H1 (cell line): ENCODE data around the gene MAPK9. TPM values are rescaled to one million over a fixed set of nuclear protein-coding genes. Genes with fewer than 3 reads are reported as not detected.

Source experiments
- CTCF ChIA-PET: fragments of 300-600 bp; sonication (Branson Sonifier 250); formaldehyde crosslinking; loops from one replicate; lab custom pipeline; 2021; ENCODE audit not compliant: partially characterized antibody; lab: Charles Lee
- POLR2A ChIA-PET: fragments of 300-600 bp; sonication (Branson Sonifier 250); formaldehyde crosslinking; loops from one replicate; lab custom pipeline; 2021; ENCODE audit warnings: inconsistent platforms; ENCODE audit not compliant: partially characterized antibody; lab: Charles Lee
- DNase-seq, 2 experiments: peaks; one replicate each; pipeline versions ENCODE4 v3.0.0 to v3.0.0-alpha.2; 2010 to 2022; ENCODE audit warnings: low spot score in 2 of 2, low read depth in 1 of 2, mixed read lengths in 1 of 2
- FAIRE-seq: peaks from 2 replicates; lab custom pipeline; 2011; peaks lifted over from hg19 to GRCh38; lab: Jason Lieb, UNC
- H2AFZ ChIP-seq: 2 replicates; pipeline ENCODE4 v1.8.1; 2012; ENCODE audit warnings: low read length, inconsistent platforms
- H2AK5ac ChIP-seq: 2 replicates; pipeline ENCODE4 v1.6.1; 2013; ENCODE audit warnings: low read depth, low read length
- H2BK120ac ChIP-seq: replicated peaks from 2 replicates; pipeline ENCODE3; 2013; ENCODE audit warnings: low read depth, low read length, inconsistent platforms
- H2BK12ac ChIP-seq: 2 replicates; pipeline ENCODE4 v1.6.1; 2013; ENCODE audit warnings: low read depth, low read length
- H2BK15ac ChIP-seq: 2 replicates; pipeline ENCODE4 v1.6.1; 2013; ENCODE audit warnings: low read length
- H2BK20ac ChIP-seq: 2 replicates; pipeline ENCODE4 v1.6.1; 2013; ENCODE audit warnings: low read length
- H2BK5ac ChIP-seq: 2 replicates; pipeline ENCODE4 v1.6.1; 2013; ENCODE audit warnings: low read depth, low read length
- H3K14ac ChIP-seq: 2 replicates; pipeline ENCODE4 v1.6.1; 2013; ENCODE audit warnings: inconsistent platforms; ENCODE audit not compliant: insufficient read length
- H3K18ac ChIP-seq: 2 replicates; pipeline ENCODE4 v1.6.1; 2013; ENCODE audit warnings: low read length; ENCODE audit errors: extremely low read depth
- H3K23ac ChIP-seq: 2 replicates; pipeline ENCODE4 v1.6.1; 2013; ENCODE audit warnings: inconsistent platforms; ENCODE audit not compliant: insufficient read length
- H3K23me2 ChIP-seq: 2 replicates; pipeline ENCODE4 v1.6.1; 2013; ENCODE audit warnings: low read depth, low read length
- H3K27ac ChIP-seq: 2 replicates; pipeline ENCODE4 v1.6.1; 2011; ENCODE audit warnings: low read depth, low read length, inconsistent platforms
- H3K27me3 ChIP-seq, 4 experiments: replicated peaks in 1 of 4; 1 replicate in 1 of 4; 2 replicates in 3 of 4; pipeline versions ENCODE4 v1.6.1 to v1.8.1; 2011 to 2013; ENCODE audit warnings: low read length in 3 of 4, mild to moderate bottlenecking in 3 of 4, inconsistent platforms in 2 of 4, mixed read lengths in 2 of 4, moderate library complexity in 1 of 4; ENCODE audit not compliant: control insufficient read depth in 3 of 4, insufficient read depth in 3 of 4; ENCODE audit errors: extremely low read depth in 1 of 4
- H3K36me3 ChIP-seq, 4 experiments: 2 replicates each; pipeline versions ENCODE4 v1.6.1 to v1.8.1; 2011 to 2013; ENCODE audit warnings: mild to moderate bottlenecking in 4 of 4, low read length in 3 of 4, moderate library complexity in 2 of 4, control low read depth in 1 of 4, inconsistent platforms in 1 of 4; ENCODE audit not compliant: insufficient read depth in 4 of 4, control insufficient read depth in 2 of 4
- H3K4ac ChIP-seq: replicated peaks from 2 replicates; pipeline ENCODE3; 2013; ENCODE audit warnings: low read length, low read depth, mixed read lengths, inconsistent platforms; ENCODE audit not compliant: insufficient read length
- H3K4me1 ChIP-seq, 4 experiments: replicated peaks in 1 of 4; 1 replicate in 1 of 4; 2 replicates in 3 of 4; pipeline versions ENCODE4 v1.6.1 to v1.8.1; 2011 to 2013; ENCODE audit warnings: low read length in 3 of 4, inconsistent platforms in 2 of 4, mixed read lengths in 1 of 4; ENCODE audit not compliant: insufficient read depth in 4 of 4, control insufficient read depth in 3 of 4
- H3K4me2 ChIP-seq, 2 experiments: 2 replicates each; pipeline versions ENCODE4 v1.6.1 to v1.8.1; 2011 to 2013; ENCODE audit warnings: low read depth in 2 of 2, low read length in 2 of 2, control low read depth in 1 of 2, inconsistent platforms in 1 of 2, mild to moderate bottlenecking in 1 of 2; ENCODE audit not compliant: insufficient read depth in 1 of 2
- H3K4me3 ChIP-seq, 4 experiments: fragments of 200-600, 300-600 bp in 1 of 4; sonication (generic), shearing (Covaris generic), sonication (Bioruptor Twin) in 1 of 4; 2 replicates each; pipeline versions ENCODE4 v1.5.1 to v1.8.1; 2011 to 2016; ENCODE audit warnings: low read length in 4 of 4, low read depth in 3 of 4, control low read depth in 2 of 4, inconsistent platforms in 2 of 4, mild to moderate bottlenecking in 2 of 4, mixed read lengths in 1 of 4, moderate library complexity in 1 of 4; ENCODE audit not compliant: insufficient read depth in 2 of 4; ENCODE audit errors: extremely low read depth in 1 of 4
- H3K56ac ChIP-seq: replicated peaks from 2 replicates; pipeline ENCODE3; 2013; ENCODE audit warnings: low read depth, mild to moderate bottlenecking, mixed read lengths, low read length, inconsistent platforms; ENCODE audit not compliant: insufficient read length
- H3K79me1 ChIP-seq: 2 replicates; pipeline ENCODE4 v1.6.1; 2013; ENCODE audit warnings: low read depth, low read length, control low read depth
- H3K79me2 ChIP-seq, 2 experiments: 2 replicates each; pipeline versions ENCODE4 v1.6.1 to v1.8.1; 2012 to 2013; ENCODE audit warnings: low read length in 2 of 2, mild to moderate bottlenecking in 2 of 2, inconsistent platforms in 1 of 2; ENCODE audit not compliant: insufficient read depth in 2 of 2, control insufficient read depth in 1 of 2
- H3K9ac ChIP-seq, 4 experiments: replicated peaks in 1 of 4; 1 replicate in 1 of 4; 2 replicates in 3 of 4; pipeline versions ENCODE4 v1.6.1 to v1.8.1; 2011 to 2013; ENCODE audit warnings: low read depth in 3 of 4, low read length in 3 of 4, control low read depth in 2 of 4, mild to moderate bottlenecking in 2 of 4, moderate library complexity in 2 of 4, inconsistent platforms in 1 of 4; ENCODE audit errors: extremely low read depth in 1 of 4
- H3K9me3 ChIP-seq, 2 experiments: 2 replicates each; pipeline versions ENCODE4 v1.6.1 to v1.8.1; 2012 to 2013; ENCODE audit warnings: mild to moderate bottlenecking in 2 of 2, moderate library complexity in 2 of 2, control low read depth in 1 of 2, inconsistent platforms in 1 of 2, low read depth in 1 of 2, low read length in 1 of 2, mixed read lengths in 1 of 2; ENCODE audit not compliant: insufficient read depth in 2 of 2
- H4K20me1 ChIP-seq, 2 experiments: replicated peaks in 1 of 2; 2 replicates each; pipeline versions ENCODE3 to v1.8.1; 2011 to 2013; ENCODE audit warnings: inconsistent platforms in 2 of 2, low read length in 2 of 2, mild to moderate bottlenecking in 1 of 2; ENCODE audit not compliant: insufficient read depth in 2 of 2, control insufficient read depth in 1 of 2
- H4K5ac ChIP-seq: 2 replicates; pipeline ENCODE4 v1.6.1; 2013; ENCODE audit warnings: low read length, low read depth, mixed read lengths, inconsistent platforms; ENCODE audit not compliant: insufficient read length
- H4K8ac ChIP-seq: 2 replicates; pipeline ENCODE4 v1.8.0; 2013; ENCODE audit warnings: mild to moderate bottlenecking, moderate library complexity, low read length, inconsistent platforms; ENCODE audit not compliant: insufficient read depth; ENCODE audit errors: extremely low read depth
- H4K91ac ChIP-seq: replicated peaks from 2 replicates; pipeline ENCODE3; 2013; ENCODE audit warnings: low read length, mixed read lengths, inconsistent platforms; ENCODE audit not compliant: insufficient read length
- CEBPB ChIP-seq: IDR thresholded peaks from 2 replicates; pipeline ENCODE4 v1.6.1; 2012; ENCODE audit warnings: low read depth, low read length
- CTBP2 ChIP-seq: IDR thresholded peaks from 2 replicates; pipeline ENCODE4 v1.7.0; 2011; ENCODE audit warnings: borderline replicate concordance, mild to moderate bottlenecking, moderate library complexity, mixed read lengths, low read length; ENCODE audit not compliant: insufficient read depth, insufficient read length
- EP300 ChIP-seq, 2 experiments: IDR thresholded peaks; 1 replicate in 1 of 2; 2 replicates in 1 of 2; pipeline ENCODE4 v1.6.1; 2011 to 2012; ENCODE audit warnings: low read depth in 2 of 2, low read length in 2 of 2, mild to moderate bottlenecking in 2 of 2, borderline replicate concordance in 1 of 2, inconsistent platforms in 1 of 2, moderate library complexity in 1 of 2
- NANOG ChIP-seq: IDR thresholded peaks from 2 replicates; pipeline ENCODE4 v1.6.1; 2011; ENCODE audit warnings: low read length, low read depth, mild to moderate bottlenecking, inconsistent platforms; ENCODE audit not compliant: insufficient read depth, poor library complexity, severe bottlenecking
- PHF8 ChIP-seq: fragments of 200-600 bp; sonication (generic); conservative IDR thresholded peaks from 2 replicates; pipeline ENCODE4 v1.7.1; 2012; ENCODE audit warnings: low read depth, mild to moderate bottlenecking, inconsistent platforms, low read length, moderate library complexity
- POLR2AphosphoS5 ChIP-seq: IDR thresholded peaks from 2 replicates; pipeline ENCODE4 v1.6.1; 2011; ENCODE audit warnings: low read depth, low read length
- TEAD4 ChIP-seq: IDR thresholded peaks from 2 replicates; pipeline ENCODE4 v1.6.1; 2012; ENCODE audit warnings: low read depth, low read length, inconsistent platforms, mixed read lengths
- ZNF274 ChIP-seq: IDR thresholded peaks from 2 replicates; pipeline ENCODE4 v1.7.0; 2012; ENCODE audit warnings: low read length, borderline replicate concordance; ENCODE audit errors: extremely low read depth
- WGBS, 2 experiments: shearing (Covaris generic) in 1 of 2; methylation state at CpG; one replicate each; pipeline versions ENCODE4 v1.1.6 to v1.1.7; 2013 to 2015; ENCODE audit warnings: low lambda C conversion rate in 2 of 2, mixed read lengths in 2 of 2, inconsistent platforms in 1 of 2, low coverage in 1 of 2, missing lambda C conversion rate in 1 of 2; ENCODE audit not compliant: insufficient replicate concordance in 2 of 2, insufficient coverage in 1 of 2, insufficient read length in 1 of 2; ENCODE audit errors: extremely low coverage in 1 of 2, missing lambda C conversion rate in 1 of 2; 5-methylcytosine and 5-hydroxymethylcytosine counted together
- polyA plus RNA-seq, 7 experiments: library from polyadenylated mRNA; depleted of rRNA in 3 of 7; stranded (reverse) in 5 of 7; unstranded in 2 of 7; fragments of >200 nt in 5 of 7; fragments of 200-250 nt in 2 of 7; gene quantifications; 1 replicate in 5 of 7; 2 replicates in 1 of 7; 4 replicates in 1 of 7; pipeline versions ENCODE4 v1.2.1 to v1.2.3, GENCODE V29; 2011 to 2013; ENCODE audit warnings: missing spikeins in 2 of 7, mixed read lengths in 2 of 7
- total RNA-seq: library from RNA; stranded (reverse); fragmentation: NEBNext Ultra II Directional; extraction: Animal tissue kit (Norgen Biotek cat#: 25700); gene quantifications from 2 replicates; pipeline ENCODE4 v1.2.1, GENCODE V29; 2021
- TF ChIP-seq, protein P1 (sequence below): IDR thresholded peaks from 2 replicates; pipeline ENCODE4 v1.6.1; 2012; ENCODE audit warnings: inconsistent platforms
- TF ChIP-seq, protein P2 (sequence below): IDR thresholded peaks from 2 replicates; pipeline ENCODE4 v1.6.1; 2012; ENCODE audit warnings: low read length, inconsistent platforms

Gene MAPK9
- total and polyA plus RNA-seq, 2 of the 8 experiments (the other 6 are each of a cell fraction or from before 2014, with no cell fraction given): 22.3 to 43.7 TPM

DNA sequence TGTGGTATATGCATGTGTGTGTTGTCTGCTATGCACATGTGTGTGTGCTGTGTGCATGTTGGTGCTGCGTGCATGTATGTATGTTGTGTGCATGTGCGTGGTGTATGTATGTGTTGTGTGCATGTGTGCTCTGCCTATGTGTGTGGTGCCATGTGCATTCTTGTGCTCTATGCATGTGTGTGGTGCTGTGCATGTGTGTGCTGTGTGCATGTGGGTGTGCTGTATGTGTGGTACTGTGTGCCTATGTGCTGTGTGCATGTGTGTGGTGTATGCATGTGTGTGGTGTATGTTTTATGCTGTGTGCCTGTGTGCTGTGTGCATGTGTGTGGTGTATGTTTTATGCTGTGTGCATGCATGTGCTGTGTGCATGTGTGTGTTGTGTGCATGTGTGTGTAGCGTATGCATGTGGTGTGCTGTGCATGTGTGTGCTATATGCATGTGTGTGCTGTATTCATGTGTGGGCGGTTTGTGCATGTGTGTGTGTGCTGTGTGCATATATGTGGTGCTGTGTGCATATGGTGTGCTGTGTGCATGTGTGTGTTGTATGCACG is 78.2 kb downstream of the MAPK9 start:
- ChIA-PET POLR2A (no interaction called here), CTCF (interaction anchor here (1.2 kb wide), 1 partner anchor 393 kb away, joined by 4 read pairs; no protein-coding TSS in a partner anchor)
- no peak overlapping the region for H3K23ac ChIP-seq
- no peak overlapping the region for H4K5ac ChIP-seq
- H2AFZ ChIP-seq: no peak overlapping the region
- H3K23me2 ChIP-seq: peaks cover 7% of the 10 kb centered on the region
- H3K4me1 ChIP-seq: no peaks in the 10 kb centered on the region; a peak in 1 of 7 replicates
- peak overlapping the region; percentile 37; the same call in 1 of the 2 replicates for H2BK5ac ChIP-seq
- no peak overlapping the region for H3K4me2 ChIP-seq
- peak overlapping the region; percentile 42 for H4K91ac ChIP-seq
- peak overlapping the region; percentile 60 for H3K4ac ChIP-seq
- 89% methylated on average over 5 of the region's 5 CpGs; no CpG with 5 or more reads in 1 of the 2 experiments for WGBS, 2 experiments
- H3K14ac ChIP-seq: no peak overlapping the region
- H3K27me3 ChIP-seq: peaks cover 0 to 12% (median 3%) of the 10 kb centered on the region in 4 experiments; a peak in 4 of 7 replicates
- DNase-seq (no peak), FAIRE-seq (no peak)
- no peak overlapping the region for H3K4me3 ChIP-seq
- no peak overlapping the region for H3K27ac ChIP-seq
- no peaks in the 10 kb centered on the region for H3K79me1 ChIP-seq
- H3K9ac ChIP-seq: no peak overlapping the region
- peaks cover 0 to 9% of the 10 kb centered on the region in 2 experiments for H4K20me1 ChIP-seq
- H2BK120ac ChIP-seq: no peak overlapping the region
- H3K79me2 ChIP-seq: no peaks in the 10 kb centered on the region
- no peak overlapping the region for H4K8ac ChIP-seq
- peaks cover 2 to 4% of the 10 kb centered on the region in 2 experiments; a peak in 1 of 4 replicates for H3K9me3 ChIP-seq
- no peak overlapping the region for H3K18ac ChIP-seq
- H2BK15ac ChIP-seq: no peak overlapping the region
- H2AK5ac ChIP-seq: peak overlapping the region; percentile 86
- H3K56ac ChIP-seq: no peak overlapping the region
- no peaks in the 10 kb centered on the region for H3K36me3 ChIP-seq
- peak overlapping the region; percentile 84; the same call in 1 of the 2 replicates for H2BK20ac ChIP-seq
- H2BK12ac ChIP-seq: peak overlapping the region; percentile 77; the same call in 1 of the 2 replicates
- TF ChIP-seq, protein P1, sequence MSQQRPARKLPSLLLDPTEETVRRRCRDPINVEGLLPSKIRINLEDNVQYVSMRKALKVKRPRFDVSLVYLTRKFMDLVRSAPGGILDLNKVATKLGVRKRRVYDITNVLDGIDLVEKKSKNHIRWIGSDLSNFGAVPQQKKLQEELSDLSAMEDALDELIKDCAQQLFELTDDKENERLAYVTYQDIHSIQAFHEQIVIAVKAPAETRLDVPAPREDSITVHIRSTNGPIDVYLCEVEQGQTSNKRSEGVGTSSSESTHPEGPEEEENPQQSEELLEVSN: no peak
- TF ChIP-seq NANOG (no peak), PHF8 (no peak), CTBP2 (no peak), ZNF274 (no peak; the same call in 1 of the 2 replicates), CEBPB (no peak), EP300 (IDR thresholded peaks at IDR 0.05; ENCODE audit: borderline replicate concordance in 1 of 2, low read depth in 2 of 2, low read length in 2 of 2) (no peak), POLR2AphosphoS5 (no peak), TEAD4 (no peak)
- TF ChIP-seq, protein P2, sequence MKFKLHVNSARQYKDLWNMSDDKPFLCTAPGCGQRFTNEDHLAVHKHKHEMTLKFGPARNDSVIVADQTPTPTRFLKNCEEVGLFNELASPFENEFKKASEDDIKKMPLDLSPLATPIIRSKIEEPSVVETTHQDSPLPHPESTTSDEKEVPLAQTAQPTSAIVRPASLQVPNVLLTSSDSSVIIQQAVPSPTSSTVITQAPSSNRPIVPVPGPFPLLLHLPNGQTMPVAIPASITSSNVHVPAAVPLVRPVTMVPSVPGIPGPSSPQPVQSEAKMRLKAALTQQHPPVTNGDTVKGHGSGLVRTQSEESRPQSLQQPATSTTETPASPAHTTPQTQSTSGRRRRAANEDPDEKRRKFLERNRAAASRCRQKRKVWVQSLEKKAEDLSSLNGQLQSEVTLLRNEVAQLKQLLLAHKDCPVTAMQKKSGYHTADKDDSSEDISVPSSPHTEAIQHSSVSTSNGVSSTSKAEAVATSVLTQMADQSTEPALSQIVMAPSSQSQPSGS: no peak
